Esophagus (tissue), 2 donors: Measurements from ENCODE around the gene BHLHA15. TPM values are rescaled to one million over a fixed set of nuclear protein-coding genes. Genes with fewer than 3 reads are reported as not detected.

ENCODE experiments used
- H3K27ac ChIP-seq, 2 donors: one replicate each; pipeline ENCODE4 v1.5.1; 2013; ENCODE audit warnings: low read depth in 2 of 2, mild to moderate bottlenecking in 2 of 2, inconsistent platforms in 1 of 2, low read length in 1 of 2, moderate library complexity in 1 of 2
- H3K27me3 ChIP-seq, 2 donors: one replicate each; pipeline ENCODE4 v1.6.1; 2013; ENCODE audit warnings: low read length in 2 of 2, control low read depth in 1 of 2, mild to moderate bottlenecking in 1 of 2; ENCODE audit not compliant: insufficient read depth in 2 of 2, control insufficient read depth in 1 of 2
- H3K36me3 ChIP-seq, 2 donors: one replicate each; pipeline ENCODE4 v1.6.1; 2013; ENCODE audit warnings: low read length in 1 of 2; ENCODE audit not compliant: control insufficient read depth in 2 of 2, insufficient read depth in 2 of 2
- H3K4me1 ChIP-seq, 2 donors: one replicate each; pipeline ENCODE4 v1.6.1; 2013; ENCODE audit warnings: low read length in 1 of 2; ENCODE audit not compliant: control insufficient read depth in 2 of 2, insufficient read depth in 2 of 2
- H3K4me3 ChIP-seq, 2 donors: one replicate each; pipeline ENCODE4 v1.5.1; 2013; ENCODE audit warnings: low read length in 2 of 2, mild to moderate bottlenecking in 2 of 2, low read depth in 1 of 2, moderate library complexity in 1 of 2
- H3K9me3 ChIP-seq, 2 donors: one replicate each; pipeline ENCODE4 v1.6.1; 2013; ENCODE audit warnings: mild to moderate bottlenecking in 2 of 2, low read depth in 1 of 2, low read length in 1 of 2, moderate library complexity in 1 of 2; ENCODE audit not compliant: control insufficient read depth in 2 of 2, insufficient read depth in 1 of 2
- WGBS, 2 donors: extraction: QIAGEN DNeasy Blood & Tissue Kit; methylation state at CpG; one replicate each; pipeline ENCODE4 v1.1.7; 2013; 5-methylcytosine and 5-hydroxymethylcytosine counted together
- polyA plus RNA-seq, 2 donors: library from polyadenylated mRNA; stranded (reverse); fragments of 200-250 nt; gene quantifications; one replicate each; pipeline ENCODE4 v1.2.3, GENCODE V29; 2013
- donor health status: healthy with polysubstance abuse.
- donor health status: Bipolar disorder and iron deficiency.

BHLHA15 gene
- polyA plus RNA-seq, 2 donors = 0.80 to 0.96 TPM

GRCh38 chr7:98251601-98252424 is 40.6 kb downstream of the BHLHA15 start, which contains the start of gene TECPR1:
Gene TECPR1 (minus strand): TSS chr7:98252232. CDS start chr7:98246146, 6,086 bp downstream.
- peaks cover 0 to 2% of the 10 kb centered on the region in 2 donors for H3K36me3 ChIP-seq
- H3K27ac ChIP-seq = peak within 1 kb of the TSS; percentile 92 to 97
- no peaks in the 10 kb centered on the region for H3K27me3 ChIP-seq
- WGBS, 2 donors = 0% methylated on average over 69 of the region's 69 CpGs
- H3K9me3 ChIP-seq = no peaks in the 10 kb centered on the region
- H3K4me1 ChIP-seq = peaks cover 3% of the 10 kb centered on the region in 2 donors
- H3K4me3 ChIP-seq = peak within 1 kb of the TSS; percentile 66 to 94

GRCh38 chr7:98252425-98253054 is 41.3 kb downstream of the BHLHA15 start:
- peak overlapping the region; percentile 92 to 95 for H3K27ac ChIP-seq
- WGBS, 2 donors = 19 to 23% methylated on average over 32 of the region's 32 CpGs
- H3K9me3 ChIP-seq = no peaks in the 10 kb centered on the region
- peak overlapping the region; percentile 66 to 94 for H3K4me3 ChIP-seq
- H3K36me3 ChIP-seq = peaks cover 0 to 5% of the 10 kb centered on the region in 2 donors
- peaks cover 3% of the 10 kb centered on the region in 2 donors for H3K4me1 ChIP-seq
- no peaks in the 10 kb centered on the region for H3K27me3 ChIP-seq

DNA sequence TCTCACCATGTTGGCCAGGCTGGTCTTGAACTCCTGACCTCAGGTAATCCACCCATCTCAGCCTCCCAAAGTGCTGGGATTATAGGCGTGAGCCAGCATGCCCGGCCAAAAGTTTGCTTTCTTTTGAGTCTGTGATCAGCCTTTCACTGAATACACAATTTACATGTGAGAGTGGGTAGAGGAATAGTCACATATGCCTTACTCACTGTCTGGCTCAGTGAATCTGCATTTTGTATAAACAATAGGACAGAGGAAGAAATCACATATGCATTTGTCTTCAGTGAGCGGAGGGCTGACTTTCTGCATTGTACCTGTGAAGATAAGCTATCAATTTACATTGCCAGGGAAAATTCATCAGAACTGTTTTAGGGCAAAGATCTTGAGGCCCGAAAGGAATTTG is 43.3 kb downstream of the BHLHA15 start:
- no peaks in the 10 kb centered on the region for H3K27me3 ChIP-seq

DNA sequence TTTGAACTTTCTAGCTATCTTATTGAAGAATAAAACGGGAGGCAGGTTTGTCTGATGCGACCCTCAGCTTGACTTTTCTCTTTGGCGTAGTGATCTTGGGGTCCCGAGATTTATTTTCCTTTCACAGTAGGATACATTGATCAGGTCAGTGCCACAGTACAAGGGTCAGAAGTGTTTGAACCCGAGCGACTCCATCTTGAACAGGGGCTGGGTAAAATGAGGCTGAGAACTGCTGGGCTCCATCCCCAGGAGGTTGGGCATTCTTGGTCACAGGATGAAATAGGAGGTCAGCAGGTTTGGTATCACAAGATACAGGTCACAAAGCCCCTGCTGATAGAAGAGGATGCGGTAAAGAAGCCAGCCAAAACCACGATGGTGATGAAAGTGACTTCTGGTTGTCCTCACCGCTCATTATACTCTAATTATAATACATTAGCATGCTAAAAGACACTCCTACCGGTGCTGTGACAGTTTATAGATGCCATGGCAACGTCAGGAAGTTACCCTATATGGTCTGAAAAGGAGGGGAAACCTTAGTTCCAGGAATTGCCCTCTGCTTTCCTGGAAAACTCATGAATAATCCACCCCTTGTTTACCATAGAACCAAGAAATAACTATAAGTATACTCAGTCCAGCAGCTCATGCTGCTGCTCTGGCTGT is 43.8 kb downstream of the BHLHA15 start:
- H3K4me1 ChIP-seq = peaks cover 3% of the 10 kb centered on the region in 2 donors
- WGBS, 2 donors = 81 to 82% methylated on average over 11 of the region's 11 CpGs
- H3K9me3 ChIP-seq = no peaks in the 10 kb centered on the region
- H3K4me3 ChIP-seq = no peak overlapping the region
- peaks cover 0 to 5% of the 10 kb centered on the region in 2 donors for H3K36me3 ChIP-seq
- no peaks in the 10 kb centered on the region for H3K27me3 ChIP-seq
- no peak overlapping the region for H3K27ac ChIP-seq

More for the DNA sequence above, 43.3 kb downstream of the BHLHA15 start:
- H3K9me3 ChIP-seq = no peaks in the 10 kb centered on the region
- WGBS, 2 donors = 79 to 84% methylated on average over 4 of the region's 4 CpGs
- no peak overlapping the region for H3K27ac ChIP-seq
- peaks cover 3% of the 10 kb centered on the region in 2 donors for H3K4me1 ChIP-seq
- H3K36me3 ChIP-seq = peaks cover 0 to 5% of the 10 kb centered on the region in 2 donors
- H3K4me3 ChIP-seq = no peak overlapping the region

- Histone ChIP-seq H3K9me3 (no peaks in the 10 kb centered on the region), H3K36me3 (peaks cover 0 to 11% of the 10 kb centered on the region in 2 donors), H3K4me1 (peaks cover 0 to under 1% of the 10 kb centered on the region in 2 donors), H3K27ac (no peak overlapping the region), H3K4me3 (no peak overlapping the region), H3K27me3 (no peaks in the 10 kb centered on the region)
- WGBS, 2 donors = 95 to 96% methylated on average over 7 of the region's 7 CpGs
These were observed 45.2 kb downstream of the BHLHA15 start for GRCh38 chr7:98256431-98256830.

DNA sequence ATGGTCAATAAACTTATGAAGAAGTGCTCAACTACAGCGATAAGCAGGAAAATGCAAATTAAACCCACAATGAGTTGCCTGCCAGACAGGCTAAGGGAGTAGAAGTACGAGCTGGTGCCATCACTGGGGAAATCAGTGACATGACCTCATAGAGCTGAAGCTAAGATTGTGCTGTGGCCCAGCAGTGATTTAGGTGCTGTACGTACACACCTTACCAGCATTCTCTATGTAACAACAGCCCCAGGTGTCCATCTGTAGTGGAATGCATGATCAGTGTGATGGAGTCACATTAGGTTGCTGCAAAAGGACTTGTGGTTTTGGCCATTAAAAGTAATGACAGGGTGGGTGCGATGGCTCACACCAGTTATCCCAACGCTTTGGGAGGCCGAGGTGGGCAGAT is 46.5 kb downstream of the BHLHA15 start:
- Histone ChIP-seq H3K36me3 (peaks cover 0 to 14% of the 10 kb centered on the region in 2 donors), H3K9me3 (no peaks in the 10 kb centered on the region), H3K27ac (no peak overlapping the region), H3K4me3 (no peak overlapping the region), H3K4me1 (no peaks in the 10 kb centered on the region), H3K27me3 (no peaks in the 10 kb centered on the region)
- WGBS, 2 donors = 90 to 94% methylated on average over 6 of the region's 6 CpGs

Other genes with a start within 250 kb of the BHLHA15 start
- gene OCM2, start 221.2 kb upstream of the BHLHA15 start, polyA plus RNA-seq = not detected
- 1 to 10 TPM; 7.0 to 9.2 TPM for gene LMTK2, start 104.6 kb upstream of the BHLHA15 start, polyA plus RNA-seq
- gene TECPR1, start 40.8 kb downstream of the BHLHA15 start, polyA plus RNA-seq = 10 to 100 TPM in 1 of 2 donors, 1 to 10 TPM in 1; 8.4 to 17.1 TPM
- 10 to 100 TPM; 59.4 to 60.1 TPM for gene BRI3, start 70.2 kb downstream of the BHLHA15 start, polyA plus RNA-seq
- 10 to 100 TPM; 20.0 to 23.1 TPM for gene BAIAP2L1, start 189.7 kb downstream of the BHLHA15 start, polyA plus RNA-seq